HG03159 (cell line): ENCODE data around the gene GNPTAB.

ENCODE experiments used
- ATAC-seq: cut with Tn5 transposase; IDR thresholded peaks from one replicate; pipeline ENCODE4 v1.9.1; 2021; ENCODE audit warnings: mild to moderate bottlenecking, moderate library complexity; ENCODE audit not compliant: unreplicated experiment

Gene GNPTAB

DNA sequence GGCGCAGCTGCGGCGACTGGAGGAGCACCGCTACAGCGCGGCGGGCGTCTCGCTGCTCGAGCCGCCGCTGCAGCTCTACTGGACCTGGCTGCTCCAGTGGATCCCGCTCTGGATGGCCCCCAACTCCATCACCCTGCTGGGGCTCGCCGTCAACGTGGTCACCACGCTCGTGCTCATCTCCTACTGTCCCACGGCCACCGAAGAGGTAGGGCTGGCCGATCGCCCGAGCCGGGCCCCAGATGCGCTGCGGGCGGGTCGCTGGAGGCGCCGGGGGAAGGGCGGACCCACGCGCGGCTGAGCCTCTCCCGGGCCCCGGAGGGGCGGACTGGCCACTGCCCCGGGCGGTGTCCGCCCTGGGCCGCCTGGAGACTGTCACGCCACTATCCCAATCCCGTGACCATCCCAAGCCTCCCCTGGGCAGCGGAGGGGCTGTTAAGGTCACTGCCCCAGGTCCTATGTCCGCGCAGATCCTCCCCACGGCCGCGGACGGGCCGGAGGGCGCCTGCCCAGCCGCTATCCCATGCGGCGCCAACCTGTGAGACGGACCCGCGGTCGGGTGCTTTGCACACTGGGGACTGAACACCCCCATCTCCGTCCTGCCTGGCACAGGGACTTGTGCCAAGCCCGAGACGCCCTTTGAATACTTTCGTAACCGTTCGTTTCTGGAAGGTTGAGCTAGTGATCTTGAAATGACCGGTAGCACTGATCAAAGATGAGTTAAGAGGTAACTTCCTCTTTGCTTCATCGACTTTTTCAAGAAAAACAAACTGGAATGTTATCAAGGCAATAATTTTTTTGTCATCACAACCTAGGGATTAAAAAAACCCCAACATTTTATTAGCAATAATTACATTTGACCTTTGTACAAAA lies 132.6 kb downstream of the GNPTAB start:
- peak; percentile 29 for ATAC-seq

GRCh38 chr12:101697197-101697929 lies 133.4 kb downstream of the GNPTAB start, which contains the start of gene CHPT1:
CHPT1 (plus strand) TSS chr12:101697640; CDS start chr12:101697862, 222 bp downstream.
- peak; percentile 64 for ATAC-seq

GRCh38 chr12:101696251-101697196 lies 134.2 kb downstream of the GNPTAB start:
- ATAC-seq, result peak; percentile 6

GRCh38 chr12:101695706-101696105 lies 135.1 kb downstream of the GNPTAB start:
- no peak for ATAC-seq
